Neuronal stem cell (in vitro differentiated cells): ENCODE data around the gene STAT5B.

ENCODE experiments used
- DNase-seq: peaks from one replicate; pipeline ENCODE4 v3.0.0-alpha.2; 2013; ENCODE audit warnings: low spot score
- H2AFZ ChIP-seq: one replicate; pipeline ENCODE4 v1.6.1; 2013; ENCODE audit warnings: mild to moderate bottlenecking, low read length, inconsistent platforms
- H2AK5ac ChIP-seq: 2 replicates; pipeline ENCODE4 v1.6.1; 2013; ENCODE audit warnings: low read depth, mild to moderate bottlenecking, inconsistent platforms, low read length, moderate library complexity, mixed read lengths
- H2BK120ac ChIP-seq: 2 replicates; pipeline ENCODE4 v1.6.1; 2013; ENCODE audit warnings: low read depth, mild to moderate bottlenecking, inconsistent platforms, low read length, moderate library complexity, mixed read lengths
- H2BK12ac ChIP-seq: one replicate; pipeline ENCODE4 v1.6.1; 2013; ENCODE audit warnings: low read length, inconsistent platforms
- H2BK15ac ChIP-seq: 2 replicates; pipeline ENCODE4 v1.6.1; 2013; ENCODE audit warnings: mild to moderate bottlenecking, low read length, inconsistent platforms, mixed read lengths
- H2BK5ac ChIP-seq: one replicate; pipeline ENCODE4 v1.6.1; 2013; ENCODE audit warnings: inconsistent platforms, mild to moderate bottlenecking, low read length, moderate library complexity
- H3K14ac ChIP-seq: one replicate; pipeline ENCODE4 v1.6.1; 2013; ENCODE audit warnings: low read length, inconsistent platforms
- H3K18ac ChIP-seq: 2 replicates; pipeline ENCODE4 v1.6.1; 2013; ENCODE audit warnings: low read length, inconsistent platforms
- H3K23ac ChIP-seq: 2 replicates; pipeline ENCODE4 v1.6.1; 2013; ENCODE audit warnings: low read depth, mild to moderate bottlenecking, mixed read lengths, low read length, inconsistent platforms; ENCODE audit not compliant: poor library complexity
- H3K27ac ChIP-seq: replicated peaks from 3 replicates; pipeline ENCODE4 v1.5.1; 2013; ENCODE audit warnings: low read length, inconsistent platforms
- H3K27me3 ChIP-seq, 3 experiments: 2 replicates each; pipeline ENCODE4 v1.6.1; 2013; ENCODE audit warnings: low read length in 3 of 3, mild to moderate bottlenecking in 2 of 3, inconsistent platforms in 1 of 3, low read depth in 1 of 3, mixed read lengths in 1 of 3, moderate library complexity in 1 of 3; ENCODE audit not compliant: control insufficient read depth in 3 of 3, insufficient read depth in 3 of 3
- H3K36me3 ChIP-seq, 2 donors: replicated peaks in 1 of 2; 2 replicates each; pipeline ENCODE4 v1.6.1; 2013; ENCODE audit warnings: low read length in 2 of 2; ENCODE audit not compliant: control insufficient read depth in 2 of 2, insufficient read depth in 2 of 2
- H3K4ac ChIP-seq: 2 replicates; pipeline ENCODE4 v1.6.1; 2013; ENCODE audit warnings: inconsistent platforms, mild to moderate bottlenecking, low read length, moderate library complexity
- H3K4me1 ChIP-seq, 2 donors: 1 replicate in 1 of 2; 2 replicates in 1 of 2; pipeline ENCODE4 v1.6.1; 2013; ENCODE audit warnings: low read length in 2 of 2, low read depth in 1 of 2; ENCODE audit not compliant: control insufficient read depth in 2 of 2, insufficient read depth in 1 of 2
- H3K4me2 ChIP-seq: one replicate; pipeline ENCODE4 v1.6.1; 2013; ENCODE audit warnings: mild to moderate bottlenecking, low read length, inconsistent platforms; ENCODE audit not compliant: insufficient read depth, poor library complexity, severe bottlenecking
- H3K4me3 ChIP-seq, 2 donors: 2 replicates each; pipeline ENCODE4 v1.5.1; 2013; ENCODE audit warnings: low read length in 2 of 2, mild to moderate bottlenecking in 2 of 2, inconsistent platforms in 1 of 2, moderate library complexity in 1 of 2
- H3K79me1 ChIP-seq: one replicate; pipeline ENCODE4 v1.6.1; 2013; ENCODE audit warnings: low read depth, mild to moderate bottlenecking, inconsistent platforms, low read length, moderate library complexity
- H3K9ac ChIP-seq: one replicate; pipeline ENCODE4 v1.6.1; 2013; ENCODE audit warnings: mild to moderate bottlenecking, low read depth, low read length, inconsistent platforms; ENCODE audit not compliant: poor library complexity
- H3K9me3 ChIP-seq, 2 donors: replicated peaks in 1 of 2; 2 replicates each; pipeline versions ENCODE3 to v1.6.1; 2013; ENCODE audit warnings: low read length in 2 of 2, mild to moderate bottlenecking in 2 of 2, inconsistent platforms in 1 of 2, low read depth in 1 of 2, mixed read lengths in 1 of 2, moderate library complexity in 1 of 2; ENCODE audit not compliant: control insufficient read depth in 2 of 2, insufficient read depth in 1 of 2
- H4K8ac ChIP-seq: one replicate; pipeline ENCODE4 v1.6.1; 2013; ENCODE audit warnings: low read depth, mild to moderate bottlenecking, inconsistent platforms, low read length, moderate library complexity
- H4K91ac ChIP-seq: one replicate; pipeline ENCODE4 v1.6.1; 2013; ENCODE audit warnings: low read length, low read depth, mild to moderate bottlenecking, inconsistent platforms; ENCODE audit not compliant: poor library complexity
- WGBS, 2 donors: extraction: QIAGEN DNeasy Blood & Tissue Kit; methylation state at CpG; one replicate each; pipeline ENCODE4 v1.1.7; 2013; ENCODE audit warnings: missing lambda C conversion rate in 2 of 2, mixed read lengths in 1 of 2; ENCODE audit not compliant: insufficient read length in 2 of 2, insufficient replicate concordance in 1 of 2; ENCODE audit errors: extremely low coverage in 2 of 2; 5-methylcytosine and 5-hydroxymethylcytosine counted together

STAT5B gene

GRCh38 chr17:42193969-42194899, 82.0 kb downstream of the STAT5B start, which contains the start of gene GHDC:
Gene GHDC (minus strand): TSS chr17:42194494. CDS start chr17:42193581, 913 bp downstream.
- Histone ChIP-seq H3K14ac (no peak within 1 kb of the TSS), H3K4me3 (peak within 1 kb of the TSS; percentile 12 to 79)

GRCh38 chr17:42193216-42193968, 82.8 kb downstream of the STAT5B start:
- Histone ChIP-seq H3K23ac (no peak overlapping the region), H2BK5ac (no peak overlapping the region), H3K4ac (no peak overlapping the region), H2BK120ac (peak overlapping the region; percentile 22), H2BK15ac (peak overlapping the region; percentile 89), H3K27me3 (no peaks in the 10 kb centered on the region), H2AK5ac (peak overlapping the region; percentile 32), H4K91ac (no peak overlapping the region), H2AFZ (peak overlapping the region; percentile 95), H3K27ac (no peak overlapping the region), H3K9me3 (no peaks in the 10 kb centered on the region), H3K79me1 (no peaks in the 10 kb centered on the region), H4K8ac (no peak overlapping the region), H3K18ac (no peak overlapping the region), H3K14ac (no peak overlapping the region), H3K36me3 (no peaks in the 10 kb centered on the region), H2BK12ac (no peak overlapping the region), H3K4me2 (no peak overlapping the region), H3K9ac (peak overlapping the region; percentile 39), H3K4me3 (peak overlapping the region in 1 of 2 donors; percentile 79), H3K4me1 (peaks cover 2 to 4% of the 10 kb centered on the region in 2 donors)
- no peak for DNase-seq
- WGBS, 2 donors: no CpG with 5 or more reads among the region's 12 CpGs

More at GRCh38 chr17:42193969-42194899, 82.0 kb downstream of the STAT5B start, which contains the start of gene GHDC:
- Histone ChIP-seq H3K79me1 (no peaks in the 10 kb centered on the region), H3K23ac (no peak within 1 kb of the TSS), H3K4me1 (peaks cover 2 to 4% of the 10 kb centered on the region in 2 donors), H4K8ac (no peak within 1 kb of the TSS), H2BK15ac (peak within 1 kb of the TSS; percentile 89), H3K27me3 (no peaks in the 10 kb centered on the region), H3K9ac (peak within 1 kb of the TSS; percentile 39), H2BK5ac (no peak within 1 kb of the TSS), H2BK120ac (peak within 1 kb of the TSS; percentile 22), H4K91ac (no peak within 1 kb of the TSS), H3K9me3 (no peaks in the 10 kb centered on the region), H3K4me2 (peak within 1 kb of the TSS; percentile 32), H2BK12ac (peak within 1 kb of the TSS; percentile 12), H2AK5ac (peak within 1 kb of the TSS; percentile 32), H2AFZ (peak within 1 kb of the TSS; percentile 95), H3K27ac (no peak within 1 kb of the TSS), H3K4ac (no peak within 1 kb of the TSS), H3K36me3 (peaks cover 1 to 8% of the 10 kb centered on the region in 2 donors), H3K18ac (peak within 1 kb of the TSS; percentile 74)
- no CpG with 5 or more reads among the region's 24 CpGs for WGBS, 2 donors
- DNase-seq: peak; percentile 51

DNA sequence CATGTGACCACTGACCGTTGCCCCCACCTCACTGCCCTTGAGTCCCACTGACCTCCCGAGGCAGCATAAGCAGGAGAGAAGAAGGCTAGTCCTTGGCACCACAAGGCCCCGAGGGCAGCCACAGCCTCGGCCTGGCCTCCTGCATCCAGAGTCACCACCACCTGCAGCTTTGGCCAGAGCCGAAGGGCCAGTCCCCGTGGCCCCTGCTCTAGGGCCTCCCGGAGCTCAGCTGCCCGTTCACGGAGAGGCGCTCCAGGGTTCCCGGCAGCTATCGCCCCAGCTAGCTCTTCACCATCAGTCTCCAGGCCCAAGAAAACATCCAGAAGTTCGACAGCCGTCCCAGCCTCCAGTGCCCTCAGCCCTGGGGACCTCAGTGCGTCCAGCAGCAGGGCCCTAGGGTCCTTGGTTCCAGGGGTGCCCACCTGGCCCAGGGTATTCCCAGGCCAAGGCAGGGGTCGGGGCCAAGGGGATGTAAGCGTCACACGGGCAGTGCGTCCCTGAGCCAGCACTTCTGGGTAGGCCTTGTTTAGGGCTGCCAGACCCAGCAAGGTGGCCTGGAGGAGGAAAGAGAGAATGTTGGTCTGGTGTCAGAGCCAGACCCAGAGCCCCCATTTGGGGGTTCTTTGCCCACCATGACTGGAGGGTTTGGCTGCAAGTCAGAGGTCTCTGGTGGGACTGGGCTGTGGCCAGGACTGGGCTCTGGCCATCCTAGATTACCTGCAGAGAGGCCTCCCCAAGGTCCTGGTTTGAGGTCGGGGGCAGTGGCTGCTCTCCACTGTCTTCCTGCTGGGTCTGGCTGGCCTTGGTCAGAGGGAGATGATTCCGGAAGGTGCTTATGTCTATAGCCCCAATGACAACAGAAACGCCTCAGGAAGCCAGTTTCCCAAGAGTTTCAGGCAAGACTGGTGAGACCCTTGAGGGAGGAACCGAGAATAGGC, 83.7 kb downstream of the STAT5B start:
- peak overlapping the region; percentile 82 for H2BK12ac ChIP-seq
- H2BK5ac ChIP-seq: no peak overlapping the region
- peaks cover 2 to 4% of the 10 kb centered on the region in 2 donors for H3K4me1 ChIP-seq
- H3K36me3 ChIP-seq: no peaks in the 10 kb centered on the region
- no peak overlapping the region for H4K91ac ChIP-seq
- no peaks in the 10 kb centered on the region for H3K9me3 ChIP-seq
- no peak overlapping the region for H2AFZ ChIP-seq
- H2BK120ac ChIP-seq: no peak overlapping the region
- no CpG with 5 or more reads among the region's 23 CpGs for WGBS, 2 donors
- no peak overlapping the region for H3K27ac ChIP-seq
- H3K14ac ChIP-seq: no peak overlapping the region
- no peak overlapping the region for H3K4me2 ChIP-seq
- no peaks in the 10 kb centered on the region for H3K79me1 ChIP-seq
- H3K4me3 ChIP-seq: no peak overlapping the region
- H3K27me3 ChIP-seq: peaks cover 0 to 2% (median 0%) of the 10 kb centered on the region in 3 experiments
- H3K23ac ChIP-seq: no peak overlapping the region
- H3K9ac ChIP-seq: no peak overlapping the region
- H3K18ac ChIP-seq: peak overlapping the region; percentile 71
- no peak overlapping the region for H4K8ac ChIP-seq
- peak overlapping the region; percentile 50 for H2AK5ac ChIP-seq
- H3K4ac ChIP-seq: peak overlapping the region; percentile 23
- peak overlapping the region; percentile 89 for H2BK15ac ChIP-seq
- DNase-seq: no peak
